Upper lobe of left lung (tissue), 6 donors: Measurements from ENCODE around the gene FASTKD3. TPM values are rescaled to one million over a fixed set of nuclear protein-coding genes. Genes with fewer than 3 reads are reported as not detected.

Source experiments
- ATAC-seq, 2 donors: fragments of 200-7000 bp; cut with Tn5 transposase; one replicate each; pipeline ENCODE4 v1.9.1; 2022; ENCODE audit warnings: mild to moderate bottlenecking in 2 of 2, moderate library complexity in 2 of 2; ENCODE audit not compliant: low FRiP score in 2 of 2
- DNase-seq, 2 donors: peaks; one replicate each; pipeline ENCODE4 v3.0.0-alpha.2; 2019 to 2020
- H3K27ac ChIP-seq, 4 donors: fragments of 200-600 bp; sonication (generic); one replicate each; pipeline ENCODE4 v1.5.1; 2016 to 2019
- H3K27me3 ChIP-seq, 4 donors: fragments of 200-600 bp; sonication (generic); one replicate each; pipeline ENCODE4 v1.5.1; 2017 to 2019
- H3K36me3 ChIP-seq, 4 donors: fragments of 200-600 bp; sonication (generic); one replicate each; pipeline ENCODE4 v1.5.1; 2016 to 2019
- H3K4me1 ChIP-seq, 4 donors: fragments of 200-600 bp; sonication (generic); one replicate each; pipeline ENCODE4 v1.5.1; 2018 to 2019
- H3K4me3 ChIP-seq, 4 donors: fragments of 200-600 bp; sonication (generic); one replicate each; pipeline ENCODE4 v1.5.1; 2017 to 2019; ENCODE audit warnings: mild to moderate bottlenecking in 2 of 4, moderate library complexity in 1 of 4
- H3K9me3 ChIP-seq, 4 donors: fragments of 200-600 bp; sonication (generic); one replicate each; pipeline ENCODE4 v1.5.1; 2018 to 2019
- CTCF ChIP-seq, 6 experiments: fragments of 450-650 bp in 4 of 6; fragments of 200-600 bp in 2 of 6; sonication (generic) in 2 of 6; IDR thresholded peaks; one replicate each; pipeline ENCODE4 v1.5.1; 2016 to 2019; ENCODE audit warnings: antibody characterized with exemption in 6 of 6
- EP300 ChIP-seq, 4 donors: sonication (generic); formaldehyde crosslinking; IDR thresholded peaks; one replicate each; pipeline ENCODE4 v1.5.1; 2017; ENCODE audit warnings: antibody characterized with exemption in 4 of 4, control low read depth in 2 of 4
- POLR2A ChIP-seq, 4 donors: fragments of 450-650 bp; IDR thresholded peaks; one replicate each; pipeline ENCODE4 v1.5.1; 2016 to 2017; ENCODE audit warnings: antibody characterized with exemption in 4 of 4, mild to moderate bottlenecking in 2 of 4
- POLR2AphosphoS5 ChIP-seq, 2 donors: sonication (generic); formaldehyde crosslinking; IDR thresholded peaks; one replicate each; pipeline ENCODE4 v1.5.1; 2017; ENCODE audit warnings: antibody characterized with exemption in 2 of 2
- WGBS, 2 donors: methylation state at CpG; one replicate each; pipeline ENCODE4 v1.1.5; 2017 to 2018; 5-methylcytosine and 5-hydroxymethylcytosine counted together
- total RNA-seq, 6 donors: library from RNA; depleted of rRNA in 4 of 6; stranded (reverse); fragments of >200 nt in 4 of 6; gene quantifications; one replicate each; pipeline versions ENCODE4 v1.1.0 to v1.2.1, GENCODE V29; 2016 to 2021
- donor health status: DM: no; HTN: no; CAD: no; lungs with moderate emphysema.
- donor health status: DM: no; HTN: yes; CAD: no; lungs with severe emphysema.

The FASTKD3 gene
- total RNA-seq, 6 donors from 2014 or later: 1.6 to 21.0 (median 10.6) TPM

GRCh38 chr5:7869474-7870136, 774 bp upstream of the FASTKD3 start:
- Histone ChIP-seq H3K27me3 (no peaks in the 10 kb centered on the region), H3K9me3 (no peaks in the 10 kb centered on the region), H3K27ac (peak overlapping the region; percentile 82 to 91 (median 90)), H3K4me1 (peaks cover 21 to 49% (median 28%) of the 10 kb centered on the region in 4 donors), H3K4me3 (peak overlapping the region; percentile 71 to 99 (median 84)), H3K36me3 (peaks cover 0 to 17% (median 1%) of the 10 kb centered on the region in 4 donors)
- peak in 1 of 2 donors; percentile 78 for ATAC-seq
- DNase-seq: no peak
- 3 to 5% methylated on average over 10 to 15 of the region's 41 CpGs for WGBS, 2 donors
- TF ChIP-seq POLR2A (IDR thresholded peaks at IDR 0.05): no peak
- TF ChIP-seq POLR2AphosphoS5 (IDR thresholded peaks at IDR 0.05): no peak
- TF ChIP-seq CTCF (IDR thresholded peaks at IDR 0.05): no peak
- TF ChIP-seq EP300 (IDR thresholded peaks at IDR 0.05): no peak

GRCh38 chr5:7868427-7868772, 431 bp downstream of the FASTKD3 start:
- H3K27ac ChIP-seq: peak overlapping the region; percentile 82 to 91 (median 90)
- H3K27me3 ChIP-seq: no peaks in the 10 kb centered on the region
- peaks cover 0 to 15% (median 1%) of the 10 kb centered on the region in 4 donors for H3K36me3 ChIP-seq
- DNase-seq: no peak
- peaks cover 21 to 43% (median 28%) of the 10 kb centered on the region in 4 donors for H3K4me1 ChIP-seq
- TF ChIP-seq POLR2AphosphoS5 (IDR thresholded peaks at IDR 0.05): no peak
- no peak for TF ChIP-seq CTCF (IDR thresholded peaks at IDR 0.05)
- H3K4me3 ChIP-seq: peak overlapping the region; percentile 71 to 99 (median 84)
- peak in 1 of 2 donors; percentile 1 for ATAC-seq
- no peaks in the 10 kb centered on the region for H3K9me3 ChIP-seq
- WGBS, 2 donors: 0 to 1% methylated on average over 8 of the region's 8 CpGs

GRCh38 chr5:7867260-7867659, 1.6 kb downstream of the FASTKD3 start:
- 64 to 77% methylated on average over 3 of the region's 3 CpGs for WGBS, 2 donors
- Histone ChIP-seq H3K27me3 (no peaks in the 10 kb centered on the region), H3K36me3 (peaks cover 0 to 27% (median 7%) of the 10 kb centered on the region in 4 donors), H3K4me1 (peaks cover 21 to 33% (median 28%) of the 10 kb centered on the region in 4 donors), H3K4me3 (no peak overlapping the region), H3K9me3 (no peaks in the 10 kb centered on the region), H3K27ac (no peak overlapping the region)
- ATAC-seq (no peak), DNase-seq (no peak)
- no peak for TF ChIP-seq POLR2A (IDR thresholded peaks at IDR 0.05)
- no peak for TF ChIP-seq EP300 (IDR thresholded peaks at IDR 0.05)
- TF ChIP-seq POLR2AphosphoS5 (IDR thresholded peaks at IDR 0.05): no peak
- no peak for TF ChIP-seq CTCF (IDR thresholded peaks at IDR 0.05)

GRCh38 chr5:7866196-7866595, 2.6 kb downstream of the FASTKD3 start:
- Histone ChIP-seq H3K4me3 (no peak overlapping the region), H3K27me3 (no peaks in the 10 kb centered on the region), H3K4me1 (peaks cover 15 to 25% (median 23%) of the 10 kb centered on the region in 4 donors), H3K27ac (no peak overlapping the region), H3K9me3 (no peaks in the 10 kb centered on the region), H3K36me3 (peaks cover 0 to 32% (median 14%) of the 10 kb centered on the region in 4 donors)
- no peak for TF ChIP-seq POLR2AphosphoS5 (IDR thresholded peaks at IDR 0.05)
- TF ChIP-seq POLR2A (IDR thresholded peaks at IDR 0.05): no peak
- no peak for TF ChIP-seq EP300 (IDR thresholded peaks at IDR 0.05)
- no peak for TF ChIP-seq CTCF (IDR thresholded peaks at IDR 0.05)
- no peak for DNase-seq
- ATAC-seq: no peak
- WGBS, 2 donors: 91 to 94% methylated on average over 2 of the region's 2 CpGs
